ENCODE results near the gene PTPRN2.
"Not testable (repeated sequence)": the region's sequence is repeated elsewhere in the genome, so short reads cannot be mapped to it uniquely, and the experiment has no call there.

PTPRN2 gene

GRCh38 chr7:157859915-157860314 lies 727.7 kb downstream of the PTPRN2 start:
- DNase-seq (ENCODE audit: low spot score) (no peak), FAIRE-seq (no peak)

DNA sequence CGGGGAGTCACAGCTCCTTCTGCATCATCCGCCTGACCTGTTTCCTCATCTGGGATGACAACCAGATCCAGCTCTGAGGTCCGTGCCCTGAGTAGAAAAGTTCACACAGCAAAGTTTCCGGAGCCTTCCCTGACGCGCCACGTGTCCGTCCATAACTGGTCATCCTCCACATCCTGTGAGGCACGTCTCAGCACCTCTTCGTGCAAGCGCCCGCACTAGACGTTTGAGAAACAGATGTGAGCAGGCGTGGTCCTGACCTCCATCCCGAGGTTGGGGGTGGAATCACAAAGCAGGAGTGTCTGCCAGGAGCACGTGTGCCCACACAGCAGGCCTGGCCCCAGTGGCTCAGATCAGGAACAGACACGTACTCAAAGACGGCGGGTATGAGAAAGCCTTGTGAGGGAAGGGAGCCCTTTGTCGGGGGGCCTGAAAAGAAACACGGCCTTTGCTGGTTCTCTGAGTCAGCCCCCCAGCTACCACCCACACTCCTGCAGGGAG lies 730.0 kb downstream of the PTPRN2 start:
- FAIRE-seq = no peak
- DNase-seq (ENCODE audit: low spot score) = no peak

- no peak for FAIRE-seq
- DNase-seq (ENCODE audit: low spot score) = no peak
These were observed 730.6 kb downstream of the PTPRN2 start for GRCh38 chr7:157856873-157857577.

- FAIRE-seq (no peak), DNase-seq (ENCODE audit: low spot score) (no peak)
These were observed 732.0 kb downstream of the PTPRN2 start for GRCh38 chr7:157855452-157856213.

DNA sequence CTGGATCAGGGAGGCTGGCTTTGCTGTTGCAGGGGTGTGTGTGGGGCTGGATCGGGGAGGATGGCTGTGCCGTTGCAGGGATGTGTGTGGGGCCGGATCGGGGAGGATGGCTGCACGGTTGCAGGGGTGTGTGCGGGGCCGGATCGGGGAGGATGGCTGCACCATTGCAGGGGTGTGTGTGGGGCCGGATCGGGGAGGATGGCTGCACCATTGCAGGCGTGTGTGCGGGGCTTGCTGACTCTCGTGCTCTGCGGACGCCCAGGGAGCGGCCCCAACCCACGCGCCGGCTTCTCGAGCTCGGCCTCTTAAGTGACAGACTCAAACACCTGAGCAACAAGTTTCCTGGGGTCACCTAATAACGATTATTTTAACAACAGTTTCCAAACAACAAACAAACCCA lies 732.6 kb downstream of the PTPRN2 start:
- no peak for FAIRE-seq

GRCh38 chr7:157854066-157854891 lies 733.3 kb downstream of the PTPRN2 start:
- DNase-seq (ENCODE audit: low spot score) (no peak), FAIRE-seq (no peak)

More for the DNA sequence above, 732.6 kb downstream of the PTPRN2 start:
- no peak for DNase-seq (ENCODE audit: low spot score)

DNA sequence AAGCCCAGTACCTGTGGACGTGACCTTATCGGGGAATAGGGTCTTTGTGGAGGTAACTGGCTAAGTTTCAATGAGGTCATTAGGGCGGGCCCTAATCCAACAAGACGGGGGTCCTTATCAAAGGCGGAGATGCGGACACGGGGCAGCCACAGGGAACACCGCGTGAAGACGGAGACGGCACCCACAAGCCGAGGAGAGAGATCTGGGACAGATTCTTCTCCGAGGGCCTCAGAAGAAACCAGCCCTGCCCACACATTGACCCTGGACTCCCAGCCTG lies 733.9 kb downstream of the PTPRN2 start:
- DNase-seq (ENCODE audit: low spot score) (no peak), FAIRE-seq (no peak)

DNA sequence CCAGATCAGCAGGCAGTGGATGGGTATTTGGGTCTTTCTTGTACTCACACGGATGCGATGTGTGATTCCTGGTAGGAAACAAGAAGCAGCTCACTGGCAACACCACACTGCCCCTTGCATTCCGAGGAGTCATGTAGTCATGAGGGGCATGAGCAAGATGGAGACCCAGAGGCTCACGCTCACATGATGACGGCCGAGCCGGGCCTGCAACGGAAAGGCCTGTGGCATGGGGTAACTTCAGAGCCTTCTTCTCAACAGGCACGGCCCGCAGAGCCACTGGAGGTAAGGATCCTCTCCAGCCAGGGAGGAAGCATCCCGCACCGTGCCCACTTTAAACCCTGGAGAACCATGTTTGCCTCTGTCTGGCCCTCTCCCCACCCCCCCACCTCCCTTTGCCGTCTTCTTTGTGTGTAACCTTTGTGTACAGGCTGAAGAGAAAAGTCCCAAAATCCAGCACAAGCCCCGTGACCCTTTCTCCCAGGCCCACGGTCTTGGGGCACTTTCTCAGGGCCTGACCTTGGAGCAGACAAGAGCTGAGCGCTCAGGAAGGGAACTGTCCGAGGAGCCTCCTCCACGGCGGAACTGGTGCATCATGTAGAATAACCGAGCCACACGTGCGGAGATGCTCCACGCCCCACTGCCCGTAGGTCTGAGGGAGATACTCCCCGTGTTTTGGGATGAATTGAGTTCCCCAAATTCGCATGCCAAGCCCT lies 734.4 kb downstream of the PTPRN2 start:
- FAIRE-seq = no peak
- no peak for DNase-seq (ENCODE audit: low spot score)

- FAIRE-seq = no peak
- DNase-seq (ENCODE audit: low spot score) = peak; percentile 59
These were observed 736.0 kb downstream of the PTPRN2 start for GRCh38 chr7:157851501-157852067.

DNA sequence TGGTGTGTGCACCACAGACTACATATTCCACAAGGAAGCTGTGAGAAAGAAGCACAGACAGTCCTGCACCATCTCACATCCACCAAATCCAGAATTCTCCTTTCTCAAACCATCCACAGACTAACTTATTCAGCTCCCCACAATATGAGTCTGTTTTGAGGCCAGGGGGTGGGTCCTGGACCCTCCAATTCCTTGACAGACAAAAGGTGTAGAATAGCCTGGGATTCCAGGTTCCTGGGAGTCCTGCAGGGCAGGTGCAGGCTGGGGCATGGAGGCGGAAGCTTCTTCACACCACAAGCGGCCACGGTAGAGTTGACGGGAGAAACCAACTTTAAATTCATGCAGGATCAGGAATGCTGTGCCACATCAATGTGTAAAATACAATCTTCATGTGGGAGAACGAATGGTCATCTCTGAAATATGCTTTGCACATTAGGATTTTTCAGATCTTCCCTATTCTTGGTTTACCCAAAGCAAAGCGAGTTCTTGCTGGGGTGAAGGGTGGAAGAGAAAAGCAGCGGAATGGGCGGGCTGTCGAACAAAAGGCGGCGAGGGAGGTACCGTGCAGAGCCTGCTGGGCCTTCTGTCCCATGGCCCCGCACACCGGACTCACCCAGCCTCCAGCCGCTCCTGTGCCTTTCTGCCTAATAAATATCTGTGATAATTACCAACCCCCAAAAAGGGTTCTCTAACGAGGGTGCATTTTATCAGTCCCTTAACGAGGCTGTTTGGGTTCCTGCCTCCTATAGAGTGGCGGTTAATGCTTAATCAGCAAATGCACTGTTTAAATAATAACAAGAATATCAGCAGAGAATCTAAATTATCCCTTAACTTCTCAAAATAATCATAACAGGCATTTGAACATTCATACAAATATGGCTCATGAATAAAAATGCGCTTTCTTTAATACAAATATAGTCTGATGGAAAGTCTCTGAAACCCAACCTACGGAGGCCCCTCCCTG lies 736.9 kb downstream of the PTPRN2 start:
- FAIRE-seq (no peak), DNase-seq (ENCODE audit: low spot score) (no peak)

DNA sequence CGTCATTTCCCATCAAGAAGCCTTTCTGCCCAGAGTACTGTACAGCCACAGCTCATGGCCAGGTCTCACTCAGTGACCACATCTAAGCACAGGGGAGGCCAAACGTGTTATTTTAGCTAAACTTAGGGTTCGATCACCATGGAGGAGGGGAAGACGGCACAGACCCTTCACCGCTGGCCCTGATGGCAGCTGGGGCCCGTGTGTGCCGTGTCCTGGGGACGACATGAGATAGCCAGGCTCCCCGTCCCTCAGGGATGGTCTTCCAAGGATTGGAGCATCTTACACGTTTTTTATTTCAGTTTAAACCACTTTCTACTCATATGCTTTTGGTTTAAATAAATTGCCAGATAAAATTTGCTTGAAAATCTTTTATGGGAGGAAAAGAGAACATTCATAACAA lies 737.9 kb downstream of the PTPRN2 start:
- no peak for DNase-seq (ENCODE audit: low spot score)
- no peak for FAIRE-seq

DNA sequence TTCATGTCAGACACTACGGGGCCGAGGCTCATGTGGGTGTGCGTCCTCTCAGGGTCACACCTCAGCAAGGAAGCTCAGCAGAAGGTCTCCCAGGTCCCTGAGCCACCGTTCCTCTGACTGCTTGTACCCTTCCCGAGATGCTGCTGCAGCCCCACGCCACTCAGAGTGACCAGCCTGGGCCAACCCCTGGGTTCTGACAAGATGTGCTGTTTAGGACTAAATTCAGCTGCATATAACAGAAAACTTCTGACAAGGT lies 738.4 kb downstream of the PTPRN2 start:
- FAIRE-seq (no peak), DNase-seq (ENCODE audit: low spot score) (no peak)

- DNase-seq (ENCODE audit: low spot score) (no peak), FAIRE-seq (no peak)
These were observed 738.9 kb downstream of the PTPRN2 start for GRCh38 chr7:157848508-157849340.

- not testable (repeated sequence) for DNase-seq (ENCODE audit: low spot score); FAIRE-seq
These were observed 739.7 kb downstream of the PTPRN2 start for GRCh38 chr7:157847756-157848487.

DNA sequence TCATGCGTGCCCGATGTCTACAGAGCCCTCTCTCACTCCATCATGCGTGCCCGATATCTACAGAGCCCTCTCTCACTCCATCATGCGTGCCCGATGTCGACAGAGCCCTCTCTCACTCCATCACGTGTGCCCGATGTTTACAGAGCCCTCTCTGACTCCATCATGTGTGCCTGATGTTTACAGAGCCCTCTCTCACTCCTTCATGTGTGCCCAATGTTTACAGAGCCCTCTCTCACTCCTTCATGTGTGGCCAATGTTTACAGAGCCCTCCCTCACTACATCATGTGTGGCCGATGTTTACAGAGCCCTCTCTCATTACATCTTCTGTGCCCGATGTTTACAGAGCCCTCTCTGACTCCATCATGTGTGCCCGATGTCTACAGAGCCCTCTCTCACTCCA lies 740.9 kb downstream of the PTPRN2 start:
- not testable (repeated sequence) for FAIRE-seq; DNase-seq (ENCODE audit: low spot score)

DNA sequence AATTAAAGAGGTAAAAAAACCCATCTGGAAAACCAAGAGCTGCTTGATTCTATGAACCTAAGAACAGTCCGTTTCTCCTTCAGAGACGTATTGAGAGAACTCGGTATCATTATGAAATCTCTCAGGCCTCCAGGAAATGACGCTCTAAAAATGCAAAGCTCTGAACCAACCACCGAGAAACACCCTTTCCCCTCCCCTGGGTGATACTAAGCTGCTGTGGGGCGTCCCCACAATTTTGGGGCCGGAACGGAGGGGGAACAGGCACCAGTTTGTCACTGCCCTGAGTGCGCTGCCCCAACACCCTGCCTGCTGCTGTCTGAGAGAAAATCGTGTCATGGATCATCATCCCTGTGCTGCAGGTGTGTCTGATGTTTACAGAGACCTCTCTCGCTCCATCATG lies 741.4 kb downstream of the PTPRN2 start:
- DNase-seq (ENCODE audit: low spot score) (no peak), FAIRE-seq (no peak)

- DNase-seq (ENCODE audit: low spot score) (no peak), FAIRE-seq (no peak)
These were observed 742.3 kb downstream of the PTPRN2 start for GRCh38 chr7:157845203-157845835.

DNA sequence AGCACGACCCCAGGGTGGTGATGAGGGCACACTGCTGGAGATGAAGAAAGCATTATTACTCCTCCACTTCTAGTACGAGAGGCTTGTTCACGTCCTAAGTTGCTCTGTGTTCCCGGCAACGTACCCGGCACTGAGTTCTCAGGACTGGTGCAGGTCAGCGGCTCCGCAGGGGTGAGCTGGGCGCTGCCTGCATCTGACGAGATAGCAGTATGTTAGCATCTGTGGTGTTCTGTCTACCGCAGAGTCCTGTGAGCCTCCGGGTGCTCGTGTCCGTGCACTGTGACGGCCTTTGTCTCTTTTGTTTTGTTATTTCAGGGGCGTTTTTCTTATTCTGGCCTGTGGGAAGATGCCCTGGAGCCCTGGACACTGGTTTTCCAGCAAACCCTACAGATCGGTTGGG lies 743.0 kb downstream of the PTPRN2 start:
- DNase-seq (ENCODE audit: low spot score) (no peak), FAIRE-seq (no peak)
